Omental fat pad (tissue), 4 donors: ENCODE measurements around the gene CEP83. TPM values are rescaled to one million over a fixed set of nuclear protein-coding genes. Genes with fewer than 3 reads are reported as not detected.

Experiments
- ATAC-seq: fragments of 150-250 bp; one replicate; pipeline ENCODE4 v1.9.1; 2016; ENCODE audit warnings: mild to moderate bottlenecking, moderate library complexity; ENCODE audit not compliant: low FRiP score
- DNase-seq: peaks from one replicate; pipeline ENCODE4 v3.0.0-alpha.2; 2019; ENCODE audit warnings: low spot score
- total RNA-seq, 4 donors: library from RNA; depleted of rRNA; stranded (reverse); fragments of >200 nt; gene quantifications; one replicate each; pipeline ENCODE4 v1.1.0, GENCODE V29; 2016
- TF ChIP-seq, protein P1 (sequence below), 3 donors: fragments of 450-650 bp; IDR thresholded peaks; one replicate each; pipeline ENCODE4 v1.5.1; 2016 to 2017; ENCODE audit warnings: antibody characterized with exemption in 3 of 3, mild to moderate bottlenecking in 3 of 3, moderate library complexity in 2 of 3

Gene CEP83
- total RNA-seq, 4 donors from 2014 or later, result 11.0 to 42.4 (median 20.0) TPM

DNA sequence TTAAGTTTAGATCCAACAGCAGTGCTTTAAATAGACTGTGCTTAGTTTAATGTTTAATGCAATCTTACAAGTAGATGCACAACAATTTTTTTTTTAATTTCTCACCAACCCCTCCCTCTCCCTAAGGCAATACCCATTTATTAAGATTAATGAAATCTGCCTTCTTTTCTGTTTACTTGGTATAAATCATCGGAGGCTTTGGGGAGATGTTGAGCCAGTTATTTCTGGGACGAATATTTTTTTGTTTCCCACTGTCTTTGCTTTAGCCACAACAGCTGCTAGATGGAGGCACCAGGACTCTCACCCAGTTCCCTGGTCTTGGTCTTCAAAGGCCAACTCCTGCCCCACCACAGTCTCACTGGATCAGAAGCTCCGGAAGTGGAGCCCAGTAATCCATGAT lies 197.9 kb downstream of the CEP83 start:
- TF ChIP-seq, protein P1, sequence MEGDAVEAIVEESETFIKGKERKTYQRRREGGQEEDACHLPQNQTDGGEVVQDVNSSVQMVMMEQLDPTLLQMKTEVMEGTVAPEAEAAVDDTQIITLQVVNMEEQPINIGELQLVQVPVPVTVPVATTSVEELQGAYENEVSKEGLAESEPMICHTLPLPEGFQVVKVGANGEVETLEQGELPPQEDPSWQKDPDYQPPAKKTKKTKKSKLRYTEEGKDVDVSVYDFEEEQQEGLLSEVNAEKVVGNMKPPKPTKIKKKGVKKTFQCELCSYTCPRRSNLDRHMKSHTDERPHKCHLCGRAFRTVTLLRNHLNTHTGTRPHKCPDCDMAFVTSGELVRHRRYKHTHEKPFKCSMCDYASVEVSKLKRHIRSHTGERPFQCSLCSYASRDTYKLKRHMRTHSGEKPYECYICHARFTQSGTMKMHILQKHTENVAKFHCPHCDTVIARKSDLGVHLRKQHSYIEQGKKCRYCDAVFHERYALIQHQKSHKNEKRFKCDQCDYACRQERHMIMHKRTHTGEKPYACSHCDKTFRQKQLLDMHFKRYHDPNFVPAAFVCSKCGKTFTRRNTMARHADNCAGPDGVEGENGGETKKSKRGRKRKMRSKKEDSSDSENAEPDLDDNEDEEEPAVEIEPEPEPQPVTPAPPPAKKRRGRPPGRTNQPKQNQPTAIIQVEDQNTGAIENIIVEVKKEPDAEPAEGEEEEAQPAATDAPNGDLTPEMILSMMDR (IDR thresholded peaks at IDR 0.05), result no peak
- ATAC-seq (no peak), DNase-seq (no peak)

- TF ChIP-seq, protein P1 (IDR thresholded peaks at IDR 0.05), result no peak
- no peak for DNase-seq
- ATAC-seq, result no peak
Measured at GRCh38 chr12:94261119-94261518, 198.5 kb downstream of the CEP83 start.

GRCh38 chr12:94260717-94261116 lies 198.9 kb downstream of the CEP83 start:
- no peak for DNase-seq
- TF ChIP-seq, protein P1 (IDR thresholded peaks at IDR 0.05), result no peak
- no peak for ATAC-seq

DNA sequence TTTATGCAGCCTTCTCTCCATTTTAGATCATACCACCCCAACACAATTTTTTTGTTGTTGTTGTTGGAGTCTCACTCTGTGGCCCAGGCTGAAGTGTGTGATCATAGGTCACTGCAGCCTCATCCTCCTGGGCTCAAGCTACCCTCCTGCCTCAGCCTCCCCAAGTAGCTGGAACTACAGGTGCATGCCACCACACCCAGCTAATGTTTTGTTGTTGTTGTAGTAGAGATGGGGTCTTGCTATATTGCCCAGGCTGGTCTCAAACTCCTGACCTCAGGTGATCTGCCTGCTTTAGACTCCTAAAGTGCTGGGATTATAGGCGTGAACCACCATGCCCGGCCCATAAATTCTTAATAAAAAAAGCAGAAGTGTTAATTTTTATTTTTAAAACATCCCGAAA lies 199.7 kb downstream of the CEP83 start:
- TF ChIP-seq, protein P1 (IDR thresholded peaks at IDR 0.05), result no peak
- ATAC-seq (no peak), DNase-seq (no peak)

DNA sequence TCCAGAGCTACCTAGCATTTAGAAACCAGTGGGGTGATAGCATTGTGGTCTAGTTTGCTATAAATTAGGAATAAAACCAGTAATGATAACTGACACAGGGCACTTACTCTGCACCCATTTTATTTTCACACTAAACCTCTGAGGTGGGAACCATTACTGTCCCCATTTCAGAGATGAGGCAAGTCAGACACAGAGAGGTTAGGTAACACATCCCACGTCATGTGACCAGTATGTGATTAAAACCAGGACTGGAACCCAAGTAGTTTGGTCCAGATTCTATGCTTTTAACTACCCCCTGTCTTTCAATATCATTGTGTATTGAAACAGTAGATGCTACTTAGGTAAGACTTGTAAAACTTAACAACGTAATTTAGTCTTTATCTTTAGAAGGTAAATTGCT lies 201.1 kb downstream of the CEP83 start:
- ATAC-seq, result no peak
- TF ChIP-seq, protein P1 (IDR thresholded peaks at IDR 0.05), result no peak
- no peak for DNase-seq

Other genes starting within 250 kb of the CEP83 start
- 10 to 100 TPM in 2 of 4 donors, 1 to 10 TPM in 2; 9.2 to 39.6 (median 12.4) TPM for gene TMCC3, start 190.7 kb upstream of the CEP83 start, total RNA-seq